HepG2 (cell line): ENCODE results near the gene CMA1. TPM values are rescaled to one million over a fixed set of nuclear protein-coding genes. Genes with fewer than 3 reads are reported as not detected.

Experiments
- RNF219 ChIP-seq: sonication (generic); formaldehyde crosslinking; IDR thresholded peaks from 2 replicates; pipeline ENCODE4 v1.5.0; 2020; ENCODE audit warnings: mild to moderate bottlenecking, missing genetic modification reagents
- polyA plus RNA-seq, 8 experiments: library from polyadenylated mRNA; depleted of rRNA in 3 of 8; stranded (reverse) in 7 of 8; unstranded in 1 of 8; fragments of >200 nt; fragmentation: Illumina TruSeq in 4 of 8; extraction: Trizol in 4 of 8; gene quantifications; 2 replicates each; pipeline versions ENCODE4 v1.2.1 to v1.2.3, GENCODE V29; 2011 to 2016; ENCODE audit warnings: low read depth in 4 of 8, missing spikeins in 1 of 8, mixed read lengths in 1 of 8; ENCODE audit not compliant: insufficient read depth in 1 of 8
- total RNA-seq, 5 experiments: library from RNA; depleted of rRNA; stranded (reverse); fragments of >200 nt; fragmentation: Illumina TruSeq; extraction: Trizol; gene quantifications; 2 replicates each; pipeline ENCODE4 v1.2.3, GENCODE V29; 2016; ENCODE audit warnings: low read depth in 1 of 5

The CMA1 gene
- total and polyA plus RNA-seq, 2 of the 13 experiments (the other 11 are each of a cell fraction or from before 2014, with no cell fraction given) = not detected

- no peak for TF ChIP-seq RNF219 (CRISPR knock-in tag)
Measured at GRCh38 chr14:24456980-24457379, 51.1 kb downstream of the CMA1 start (continued).

Other genes with a start within 250 kb of the CMA1 start
- 1.9 and 3.2 TPM in 2 replicates for gene TGM1, start 245.1 kb downstream of the CMA1 start, total RNA-seq (2016; rRNA removed; fragmentation: Illumina TruSeq; extraction: Trizol)
- 9.5 and 10.6 TPM in 2 replicates for gene TGM1, start 245.1 kb downstream of the CMA1 start, polyA plus RNA-seq (2011; rRNA removed)
- gene RABGGTA, start 236.7 kb downstream of the CMA1 start, total RNA-seq (2016; rRNA removed; fragmentation: Illumina TruSeq; extraction: Trizol) = 31.2 and 57.9 TPM in 2 replicates
- 90.8 and 111 TPM in 2 replicates for gene RABGGTA, start 236.7 kb downstream of the CMA1 start, polyA plus RNA-seq (2011; rRNA removed)
- gene DHRS1, start 208.5 kb downstream of the CMA1 start, total RNA-seq (2016; rRNA removed; fragmentation: Illumina TruSeq; extraction: Trizol) = 46.3 and 60.8 TPM in 2 replicates
- gene DHRS1, start 208.5 kb downstream of the CMA1 start, polyA plus RNA-seq (2011; rRNA removed) = 49.8 and 52.2 TPM in 2 replicates
- gene NOP9, start 208.4 kb downstream of the CMA1 start, total RNA-seq (2016; rRNA removed; fragmentation: Illumina TruSeq; extraction: Trizol) = 61.6 and 64.5 TPM in 2 replicates
- 24.5 and 33.8 TPM in 2 replicates for gene NOP9, start 208.4 kb downstream of the CMA1 start, polyA plus RNA-seq (2011; rRNA removed)
- gene CIDEB, start 200.3 kb downstream of the CMA1 start, total RNA-seq (2016; rRNA removed; fragmentation: Illumina TruSeq; extraction: Trizol) = 22.4 and 35.8 TPM in 2 replicates
- gene CIDEB, start 200.3 kb downstream of the CMA1 start, polyA plus RNA-seq (2011; rRNA removed) = 110 and 143 TPM in 2 replicates
- 1.4 and 6.9 TPM in 2 replicates for gene LTB4R2, start 198.1 kb downstream of the CMA1 start, total RNA-seq (2016; rRNA removed; fragmentation: Illumina TruSeq; extraction: Trizol)
- gene LTB4R2, start 198.1 kb downstream of the CMA1 start, polyA plus RNA-seq (2011; rRNA removed) = 3.9 and 6.1 TPM in 2 replicates
- gene LTB4R, start 196.8 kb downstream of the CMA1 start, total RNA-seq (2016; rRNA removed; fragmentation: Illumina TruSeq; extraction: Trizol) = 1.00 and 3.2 TPM in 2 replicates
- 8.2 and 12.4 TPM in 2 replicates for gene LTB4R, start 196.8 kb downstream of the CMA1 start, polyA plus RNA-seq (2011; rRNA removed)
- gene ADCY4, start 173.2 kb downstream of the CMA1 start, total RNA-seq (2016; rRNA removed; fragmentation: Illumina TruSeq; extraction: Trizol) = not detected in 2 replicates
- 0.03 TPM in 1 of 2 replicates, not detected in the other for gene ADCY4, start 173.2 kb downstream of the CMA1 start, polyA plus RNA-seq (2011; rRNA removed)
- not detected in 2 replicates for gene RIPK3, start 168.3 kb downstream of the CMA1 start, total RNA-seq (2016; rRNA removed; fragmentation: Illumina TruSeq; extraction: Trizol)
- not detected in 2 replicates for gene RIPK3, start 168.3 kb downstream of the CMA1 start, polyA plus RNA-seq (2011; rRNA removed)
- 0.04 TPM in 1 of 2 replicates, not detected in the other for gene NFATC4, start 140.1 kb downstream of the CMA1 start, total RNA-seq (2016; rRNA removed; fragmentation: Illumina TruSeq; extraction: Trizol)
- 0.15 and 0.24 TPM in 2 replicates for gene NFATC4, start 140.1 kb downstream of the CMA1 start, polyA plus RNA-seq (2011; rRNA removed)
- gene NYNRIN, start 109.3 kb downstream of the CMA1 start, total RNA-seq (2016; rRNA removed; fragmentation: Illumina TruSeq; extraction: Trizol) = 1.1 and 1.3 TPM in 2 replicates
- gene NYNRIN, start 109.3 kb downstream of the CMA1 start, polyA plus RNA-seq (2011; rRNA removed) = 0.63 and 0.95 TPM in 2 replicates
- 0.45 and 0.66 TPM in 2 replicates for gene CBLN3, start 78.6 kb downstream of the CMA1 start, total RNA-seq (2016; rRNA removed; fragmentation: Illumina TruSeq; extraction: Trizol)
- 0.74 and 0.98 TPM in 2 replicates for gene CBLN3, start 78.6 kb downstream of the CMA1 start, polyA plus RNA-seq (2011; rRNA removed)
- 72.2 and 75.7 TPM in 2 replicates for gene KHNYN, start 78.3 kb downstream of the CMA1 start, total RNA-seq (2016; rRNA removed; fragmentation: Illumina TruSeq; extraction: Trizol)
- 52.8 and 76.4 TPM in 2 replicates for gene KHNYN, start 78.3 kb downstream of the CMA1 start, polyA plus RNA-seq (2011; rRNA removed)
- 25.0 and 34.4 TPM in 2 replicates for gene SDR39U1, start 65.5 kb downstream of the CMA1 start, total RNA-seq (2016; rRNA removed; fragmentation: Illumina TruSeq; extraction: Trizol)
- 129 and 163 TPM in 2 replicates for gene SDR39U1, start 65.5 kb downstream of the CMA1 start, polyA plus RNA-seq (2011; rRNA removed)
- gene CTSG, start 68.0 kb upstream of the CMA1 start, total RNA-seq (2016; rRNA removed; fragmentation: Illumina TruSeq; extraction: Trizol) = not detected in 2 replicates
- not detected in 2 replicates for gene CTSG, start 68.0 kb upstream of the CMA1 start, polyA plus RNA-seq (2011; rRNA removed)
- gene GZMH, start 101.4 kb upstream of the CMA1 start, total RNA-seq (2016; rRNA removed; fragmentation: Illumina TruSeq; extraction: Trizol) = not detected in 2 replicates
- gene GZMH, start 101.4 kb upstream of the CMA1 start, polyA plus RNA-seq (2011; rRNA removed) = 0.08 TPM in 1 of 2 replicates, not detected in the other
- not detected in 2 replicates for gene GZMB, start 125.9 kb upstream of the CMA1 start, total RNA-seq (2016; rRNA removed; fragmentation: Illumina TruSeq; extraction: Trizol)
- 0.10 and 0.12 TPM in 2 replicates for gene GZMB, start 125.9 kb upstream of the CMA1 start, polyA plus RNA-seq (2011; rRNA removed)